SK-N-SH (cell line): ENCODE measurements around the gene WSCD1. TPM values are rescaled to one million over a fixed set of nuclear protein-coding genes. Genes with fewer than 3 reads are reported as not detected.

ENCODE experiments used
- CTCF ChIA-PET: fragments of 300-600, 350-600 bp; formaldehyde crosslinking; extraction: SDS; loops from one replicate; lab custom pipeline; 2021; lab: Yijun Ruan, JAX
- POLR2A ChIA-PET: fragments of 350-600 bp; sonication (Branson Sonifier 250); formaldehyde crosslinking; extraction: SDS; loops from one replicate; lab custom pipeline; 2020; ENCODE audit warnings: antibody characterized with exemption, inconsistent platforms; lab: Yijun Ruan, JAX
- DNase-seq: peaks from one replicate; pipeline ENCODE4 v3.0.0; 2012
- H2AFZ ChIP-seq: fragments of 200-600 bp; sonication (generic); 2 replicates; pipeline ENCODE4 v1.8.1; 2016; ENCODE audit warnings: antibody characterized with exemption, mild to moderate bottlenecking, low read depth
- H3F3A ChIP-seq: fragments of 200-600 bp; sonication (generic); replicated peaks from 2 replicates; pipeline ENCODE3; 2016; ENCODE audit warnings: antibody characterized with exemption, mild to moderate bottlenecking; ENCODE audit not compliant: insufficient read depth
- H3K27ac ChIP-seq, 2 experiments: fragments of 200-500 bp in 1 of 2; fragments of 200-600 bp in 1 of 2; sonication (Bioruptor generic) in 1 of 2; sonication (generic), shearing (Covaris generic) in 1 of 2; 2 replicates each; pipeline versions ENCODE4 v1.5.1 to v1.6.1; 2014 to 2016; ENCODE audit warnings: low read depth in 2 of 2, inconsistent platforms in 1 of 2, low read length in 1 of 2, mild to moderate bottlenecking in 1 of 2, mixed read lengths in 1 of 2
- H3K27me3 ChIP-seq: fragments of 200-600 bp; sonication (generic), shearing (Covaris generic); 2 replicates; pipeline ENCODE4 v1.6.1; 2016; ENCODE audit warnings: mixed run types; ENCODE audit not compliant: insufficient read depth
- H3K36me3 ChIP-seq, 2 experiments: fragments of 200-500 bp in 1 of 2; fragments of 200-600 bp in 1 of 2; sonication (Bioruptor generic) in 1 of 2; sonication (generic) in 1 of 2; replicated peaks in 1 of 2; 2 replicates each; pipeline versions ENCODE3 to v1.5.1; 2014 to 2016; ENCODE audit warnings: low read length in 1 of 2, mild to moderate bottlenecking in 1 of 2; ENCODE audit not compliant: insufficient read depth in 2 of 2, control insufficient read depth in 1 of 2
- H3K4me1 ChIP-seq, 2 experiments: fragments of 200-500 bp in 1 of 2; fragments of 200-600 bp in 1 of 2; sonication (Bioruptor generic) in 1 of 2; sonication (generic), shearing (Covaris generic) in 1 of 2; 2 replicates each; pipeline versions ENCODE4 v1.5.1 to v1.6.1; 2014 to 2016; ENCODE audit warnings: low read depth in 1 of 2, low read length in 1 of 2, mixed run types in 1 of 2; ENCODE audit not compliant: insufficient read depth in 2 of 2, control insufficient read depth in 1 of 2
- H3K4me2 ChIP-seq: fragments of 200-600 bp; sonication (generic), shearing (Covaris generic); 2 replicates; pipeline ENCODE4 v1.6.1; 2017; ENCODE audit warnings: mixed run types
- H3K4me3 ChIP-seq, 2 experiments: fragments of 200-500 bp in 1 of 2; fragments of 200-600 bp in 1 of 2; sonication (Bioruptor generic) in 1 of 2; sonication (generic), shearing (Covaris generic) in 1 of 2; 2 replicates each; pipeline versions ENCODE4 v1.5.1 to v1.8.1; 2014 to 2016; ENCODE audit warnings: low read depth in 2 of 2, inconsistent platforms in 1 of 2, low read length in 1 of 2, mild to moderate bottlenecking in 1 of 2, mixed read lengths in 1 of 2, moderate library complexity in 1 of 2
- H3K79me2 ChIP-seq: fragments of 200-600 bp; sonication (generic); 2 replicates; pipeline ENCODE4 v1.8.1; 2017; ENCODE audit warnings: mild to moderate bottlenecking; ENCODE audit not compliant: insufficient read depth
- H3K9ac ChIP-seq: fragments of 200-600 bp; sonication (generic); 2 replicates; pipeline ENCODE4 v1.6.1; 2017; ENCODE audit warnings: mixed run types
- H3K9me2 ChIP-seq: fragments of 200-600 bp; sonication (generic); 2 replicates; pipeline ENCODE4 v1.6.1; 2017; ENCODE audit warnings: mixed run types
- H3K9me3 ChIP-seq: fragments of 200-600 bp; sonication (generic); 2 replicates; pipeline ENCODE4 v1.6.1; 2017; ENCODE audit warnings: mixed run types, mild to moderate bottlenecking, moderate library complexity
- H4K20me1 ChIP-seq: fragments of 200-600 bp; sonication (generic); 2 replicates; pipeline ENCODE4 v1.6.1; 2017; ENCODE audit warnings: mild to moderate bottlenecking, mixed run types; ENCODE audit not compliant: insufficient read depth
- CHD2 ChIP-seq: fragments of 150-350 bp; IDR thresholded peaks from 2 replicates; pipeline ENCODE4 v1.6.1; 2018; ENCODE audit warnings: low read length; ENCODE audit not compliant: partially characterized antibody
- FOXJ3 ChIP-seq: sonication (generic); formaldehyde crosslinking; IDR thresholded peaks from 2 replicates; pipeline ENCODE4 v1.5.1; 2020; ENCODE audit warnings: mild to moderate bottlenecking, missing genetic modification reagents
- NFIC ChIP-seq: IDR thresholded peaks from 2 replicates; pipeline ENCODE4 v1.4.0; 2012; ENCODE audit warnings: borderline replicate concordance
- NRF1 ChIP-seq: IDR thresholded peaks from 2 replicates; pipeline ENCODE4 v1.6.1; 2012; ENCODE audit warnings: low read depth, mild to moderate bottlenecking, low read length
- PBX3 ChIP-seq: IDR thresholded peaks from 2 replicates; pipeline ENCODE4; 2012
- POLR2AphosphoS5 ChIP-seq: IDR thresholded peaks from 2 replicates; pipeline ENCODE4 v1.6.1; 2012; ENCODE audit warnings: low read depth, low read length
- RAD21 ChIP-seq: IDR thresholded peaks from 2 replicates; pipeline ENCODE4 v1.6.1; 2012; ENCODE audit warnings: mild to moderate bottlenecking, low read length
- REST ChIP-seq: IDR thresholded peaks from 2 replicates; pipeline ENCODE4 v1.6.1; 2012; ENCODE audit warnings: mild to moderate bottlenecking, low read depth, low read length, moderate library complexity
- RFX5 ChIP-seq: IDR thresholded peaks from 2 replicates; pipeline ENCODE4 v1.6.1; 2012; ENCODE audit warnings: mild to moderate bottlenecking, improper control_type of control experiment, low read length
- SMC3 ChIP-seq: IDR thresholded peaks from 2 replicates; pipeline ENCODE4 v1.6.1; 2012; ENCODE audit warnings: low read depth, low read length, improper control_type of control experiment
- TCF12 ChIP-seq: IDR thresholded peaks from 2 replicates; pipeline ENCODE4 v1.4.0; 2012
- TEAD4 ChIP-seq: IDR thresholded peaks from 2 replicates; pipeline ENCODE4 v1.4.0; 2012; ENCODE audit warnings: mild to moderate bottlenecking, borderline replicate concordance; ENCODE audit not compliant: insufficient read depth
- WGBS: methylation state at CpG from one replicate; pipeline ENCODE4 v1.1.6; 2017; ENCODE audit warnings: low lambda C conversion rate; 5-methylcytosine and 5-hydroxymethylcytosine counted together
- polyA plus RNA-seq, 3 experiments: library from polyadenylated mRNA; depleted of rRNA; stranded (reverse); fragments of >200 nt; gene quantifications; 2 replicates each; pipeline ENCODE4 v1.2.3, GENCODE V29; 2012
- TF ChIP-seq, protein P1 (sequence below): fragments of 150-350 bp; IDR thresholded peaks from 2 replicates; pipeline ENCODE4 v1.6.1; 2017; ENCODE audit warnings: antibody characterized with exemption, low read length, low read depth, borderline replicate concordance
- TF ChIP-seq, protein P2 (sequence below): fragments of 200-600 bp; sonication (generic); IDR thresholded peaks from 2 replicates; pipeline ENCODE4 v1.6.1; 2017; ENCODE audit warnings: antibody characterized with exemption, mild to moderate bottlenecking, moderate library complexity

WSCD1 gene
- polyA plus RNA-seq, 1 of the 3 experiments (the other 2 are of a cell fraction) = 0.03 TPM

- H2AFZ ChIP-seq = no peak overlapping the region
- H3F3A ChIP-seq = no peaks in the 10 kb centered on the region
- H3K4me2 ChIP-seq = no peak overlapping the region
- 26% methylated on average over 2 of the region's 2 CpGs for WGBS
- no peaks in the 10 kb centered on the region for H3K9me2 ChIP-seq
- no peaks in the 10 kb centered on the region for H3K9me3 ChIP-seq
- no peak overlapping the region for H3K9ac ChIP-seq
- H3K4me1 ChIP-seq = no peaks in the 10 kb centered on the region
- no peaks in the 10 kb centered on the region for H3K36me3 ChIP-seq
- DNase-seq = no peak
- H4K20me1 ChIP-seq = no peaks in the 10 kb centered on the region
- no peak for TF ChIP-seq NFIC
- no peak for TF ChIP-seq NRF1
- TF ChIP-seq RAD21 = no peak
- no peak for TF ChIP-seq TCF12
- TF ChIP-seq RFX5 = no peak
- no peak for TF ChIP-seq CHD2
- TF ChIP-seq REST = no peak
- TF ChIP-seq, protein P1, sequence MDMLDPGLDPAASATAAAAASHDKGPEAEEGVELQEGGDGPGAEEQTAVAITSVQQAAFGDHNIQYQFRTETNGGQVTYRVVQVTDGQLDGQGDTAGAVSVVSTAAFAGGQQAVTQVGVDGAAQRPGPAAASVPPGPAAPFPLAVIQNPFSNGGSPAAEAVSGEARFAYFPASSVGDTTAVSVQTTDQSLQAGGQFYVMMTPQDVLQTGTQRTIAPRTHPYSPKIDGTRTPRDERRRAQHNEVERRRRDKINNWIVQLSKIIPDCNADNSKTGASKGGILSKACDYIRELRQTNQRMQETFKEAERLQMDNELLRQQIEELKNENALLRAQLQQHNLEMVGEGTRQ = no peak
- TF ChIP-seq, protein P2, sequence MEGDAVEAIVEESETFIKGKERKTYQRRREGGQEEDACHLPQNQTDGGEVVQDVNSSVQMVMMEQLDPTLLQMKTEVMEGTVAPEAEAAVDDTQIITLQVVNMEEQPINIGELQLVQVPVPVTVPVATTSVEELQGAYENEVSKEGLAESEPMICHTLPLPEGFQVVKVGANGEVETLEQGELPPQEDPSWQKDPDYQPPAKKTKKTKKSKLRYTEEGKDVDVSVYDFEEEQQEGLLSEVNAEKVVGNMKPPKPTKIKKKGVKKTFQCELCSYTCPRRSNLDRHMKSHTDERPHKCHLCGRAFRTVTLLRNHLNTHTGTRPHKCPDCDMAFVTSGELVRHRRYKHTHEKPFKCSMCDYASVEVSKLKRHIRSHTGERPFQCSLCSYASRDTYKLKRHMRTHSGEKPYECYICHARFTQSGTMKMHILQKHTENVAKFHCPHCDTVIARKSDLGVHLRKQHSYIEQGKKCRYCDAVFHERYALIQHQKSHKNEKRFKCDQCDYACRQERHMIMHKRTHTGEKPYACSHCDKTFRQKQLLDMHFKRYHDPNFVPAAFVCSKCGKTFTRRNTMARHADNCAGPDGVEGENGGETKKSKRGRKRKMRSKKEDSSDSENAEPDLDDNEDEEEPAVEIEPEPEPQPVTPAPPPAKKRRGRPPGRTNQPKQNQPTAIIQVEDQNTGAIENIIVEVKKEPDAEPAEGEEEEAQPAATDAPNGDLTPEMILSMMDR = no peak
- no peak for TF ChIP-seq TEAD4
- no peak for TF ChIP-seq POLR2AphosphoS5
- TF ChIP-seq SMC3 = no peak
- TF ChIP-seq FOXJ3 (CRISPR knock-in tag) = no peak
- TF ChIP-seq PBX3 = no peak
- TF ChIP-seq, all 33 proteins: peak for 0
- ChIA-PET POLR2A (no interaction called here), CTCF (no interaction called here)
- Histone ChIP-seq H3K4me3 (no peak overlapping the region), H3K79me2 (no peaks in the 10 kb centered on the region), H3K27me3 (peaks cover 37% of the 10 kb centered on the region; the same call in 1 of the 2 replicates), H3K27ac (no peak overlapping the region)
Measured at GRCh38 chr17:6056104-6056503, 14.1 kb upstream of the WSCD1 start.
